H9 (cell line): ENCODE data around the gene CIT. TPM values are rescaled to one million over a fixed set of nuclear protein-coding genes. Genes with fewer than 3 reads are reported as not detected.

ENCODE experiments used
- DNase-seq: peaks from one replicate; pipeline ENCODE4 v3.0.0-alpha.2; 2017
- H2AFZ ChIP-seq: one replicate; pipeline ENCODE4 v1.6.1; 2013; ENCODE audit warnings: mild to moderate bottlenecking, low read length, control low read depth, moderate library complexity
- H2AK5ac ChIP-seq: 2 replicates; pipeline ENCODE4 v1.6.1; 2013; ENCODE audit warnings: low read length, control low read depth, mixed read lengths; ENCODE audit not compliant: insufficient read length
- H2BK120ac ChIP-seq: one replicate; pipeline ENCODE4 v1.6.1; 2013; ENCODE audit warnings: low read depth, mild to moderate bottlenecking, low read length, control low read depth, inconsistent platforms; ENCODE audit not compliant: poor library complexity, severe bottlenecking
- H2BK12ac ChIP-seq: 2 replicates; pipeline ENCODE4 v1.6.1; 2013; ENCODE audit warnings: low read length, control low read depth, mixed read lengths, low read depth; ENCODE audit not compliant: insufficient read length
- H2BK15ac ChIP-seq: 2 replicates; pipeline ENCODE4 v1.6.1; 2013; ENCODE audit warnings: low read depth, low read length, control low read depth
- H2BK20ac ChIP-seq: one replicate; pipeline ENCODE4 v1.6.1; 2013; ENCODE audit warnings: low read depth, mild to moderate bottlenecking, low read length, control low read depth, inconsistent platforms; ENCODE audit not compliant: poor library complexity, severe bottlenecking
- H2BK5ac ChIP-seq: 2 replicates; pipeline ENCODE4 v1.6.1; 2013; ENCODE audit warnings: low read length, control low read depth, mixed read lengths; ENCODE audit not compliant: insufficient read length
- H3K14ac ChIP-seq: 2 replicates; pipeline ENCODE4 v1.6.1; 2013; ENCODE audit warnings: low read length, control low read depth; ENCODE audit not compliant: insufficient read depth
- H3K18ac ChIP-seq: 2 replicates; pipeline ENCODE4 v1.6.1; 2013; ENCODE audit warnings: low read depth, mild to moderate bottlenecking, mixed read lengths, low read length, control low read depth; ENCODE audit not compliant: insufficient read length
- H3K23ac ChIP-seq: 2 replicates; pipeline ENCODE4 v1.6.1; 2013; ENCODE audit warnings: low read length, control low read depth, mixed read lengths, low read depth; ENCODE audit not compliant: insufficient read length
- H3K23me2 ChIP-seq: 2 replicates; pipeline ENCODE4 v1.6.1; 2013; ENCODE audit warnings: low read depth, mild to moderate bottlenecking, mixed read lengths, low read length, control low read depth; ENCODE audit not compliant: insufficient read length, poor library complexity, severe bottlenecking
- H3K27ac ChIP-seq: 2 replicates; pipeline ENCODE4 v1.5.1; 2013; ENCODE audit warnings: low read length, control low read depth, mixed read lengths, low read depth; ENCODE audit not compliant: insufficient read length
- H3K27me3 ChIP-seq: 2 replicates; pipeline ENCODE4 v1.6.1; 2013; ENCODE audit warnings: low read length, control low read depth, inconsistent platforms; ENCODE audit not compliant: insufficient read depth
- H3K4ac ChIP-seq: 2 replicates; pipeline ENCODE4 v1.6.1; 2013; ENCODE audit warnings: low read depth, mild to moderate bottlenecking, control low read depth, inconsistent platforms, low read length, moderate library complexity
- H3K4me1 ChIP-seq: 2 replicates; pipeline ENCODE4 v1.6.1; 2013; ENCODE audit warnings: low read length, control low read depth, inconsistent platforms; ENCODE audit not compliant: insufficient read depth
- H3K4me2 ChIP-seq: 2 replicates; pipeline ENCODE4 v1.6.1; 2013; ENCODE audit warnings: low read length, control low read depth, mixed read lengths; ENCODE audit not compliant: insufficient read length, insufficient read depth
- H3K56ac ChIP-seq: 2 replicates; pipeline ENCODE4 v1.6.1; 2013; ENCODE audit warnings: low read depth, mild to moderate bottlenecking, mixed read lengths, low read length, control low read depth; ENCODE audit not compliant: insufficient read length
- H3K79me1 ChIP-seq: 2 replicates; pipeline ENCODE4 v1.6.1; 2013; ENCODE audit warnings: low read depth, mild to moderate bottlenecking, moderate library complexity, low read length, control low read depth, inconsistent platforms; ENCODE audit not compliant: insufficient read depth, poor library complexity, severe bottlenecking
- H3K79me2 ChIP-seq: 2 replicates; pipeline ENCODE4 v1.6.1; 2013; ENCODE audit warnings: low read length, control low read depth, inconsistent platforms; ENCODE audit not compliant: insufficient read depth
- H3K9ac ChIP-seq: 2 replicates; pipeline ENCODE4 v1.6.1; 2013; ENCODE audit warnings: low read length, control low read depth, mixed read lengths; ENCODE audit not compliant: insufficient read length; ENCODE audit errors: extremely low read depth
- H3K9me3 ChIP-seq: one replicate; pipeline ENCODE4 v1.6.1; 2013; ENCODE audit warnings: low read depth, low read length, inconsistent platforms; ENCODE audit not compliant: control insufficient read depth
- H3T11ph ChIP-seq: one replicate; pipeline ENCODE4 v1.6.1; 2013; ENCODE audit warnings: mild to moderate bottlenecking, low read length, control low read depth, inconsistent platforms
- H4K20me1 ChIP-seq: one replicate; pipeline ENCODE4 v1.6.1; 2013; ENCODE audit not compliant: control insufficient read depth, insufficient read length, insufficient read depth
- H4K5ac ChIP-seq: 2 replicates; pipeline ENCODE4 v1.6.1; 2013; ENCODE audit warnings: low read depth, mild to moderate bottlenecking, mixed read lengths, low read length, control low read depth; ENCODE audit not compliant: insufficient read length
- H4K8ac ChIP-seq: replicated peaks from 2 replicates; pipeline ENCODE4 v1.6.1; 2013; ENCODE audit warnings: low read length, control low read depth, mixed read lengths, low read depth; ENCODE audit not compliant: insufficient read length
- H4K91ac ChIP-seq: 2 replicates; pipeline ENCODE4 v1.6.1; 2013; ENCODE audit warnings: low read depth, mild to moderate bottlenecking, moderate library complexity, mixed read lengths, low read length, control low read depth; ENCODE audit not compliant: insufficient read length
- H3K27ac Mint-ChIP-seq, 3 experiments: 2 replicates in 2 of 3; 3 replicates in 1 of 3; pipeline ENCODE4 v1.8.0; 2020 to 2021; ENCODE audit warnings: mixed read lengths in 3 of 3, mild to moderate bottlenecking in 1 of 3, moderate library complexity in 1 of 3
- H3K27me3 Mint-ChIP-seq: 2 replicates; pipeline ENCODE4 v1.8.0; 2021; ENCODE audit warnings: low read depth, mild to moderate bottlenecking, moderate library complexity, mixed read lengths
- H3K36me3 Mint-ChIP-seq, 3 experiments: 2 replicates in 2 of 3; 3 replicates in 1 of 3; pipeline ENCODE4 v1.8.0; 2020 to 2021; ENCODE audit warnings: low read depth in 3 of 3, mixed read lengths in 3 of 3; ENCODE audit not compliant: insufficient read depth in 1 of 3
- H3K4me1 Mint-ChIP-seq, 2 experiments: 2 replicates each; pipeline ENCODE4 v1.8.0; 2020; ENCODE audit warnings: mixed read lengths in 2 of 2
- H3K4me3 Mint-ChIP-seq, 2 experiments: 2 replicates in 1 of 2; 3 replicates in 1 of 2; pipeline ENCODE4 v1.8.0; 2020 to 2021; ENCODE audit warnings: mild to moderate bottlenecking in 2 of 2, mixed read lengths in 2 of 2, moderate library complexity in 1 of 2
- H3K9me3 Mint-ChIP-seq, 2 experiments: 2 replicates in 1 of 2; 3 replicates in 1 of 2; pipeline ENCODE4 v1.8.0; 2020; ENCODE audit warnings: mild to moderate bottlenecking in 2 of 2, mixed read lengths in 2 of 2, moderate library complexity in 1 of 2
- CTCF ChIP-seq: fragments of 200-600 bp; sonication (generic); conservative IDR thresholded peaks from 3 replicates; pipeline ENCODE4 v1.8.0; 2021; ENCODE audit warnings: antibody characterized with exemption, mild to moderate bottlenecking
- WGBS: extraction: QIAGEN DNeasy Blood & Tissue Kit; methylation state at CpG from one replicate; pipeline ENCODE4 v1.1.7; 2013; ENCODE audit warnings: missing lambda C conversion rate, low lambda C conversion rate, mixed read lengths; ENCODE audit not compliant: insufficient read length; ENCODE audit errors: extremely low coverage; 5-methylcytosine and 5-hydroxymethylcytosine counted together
- total RNA-seq: library from RNA; stranded (reverse); gene quantifications from 2 replicates; pipeline ENCODE4 v1.2.1, GENCODE V29; 2021

Gene CIT
- total RNA-seq, 1 experiment from 2014 or later = 55.3 TPM

DNA sequence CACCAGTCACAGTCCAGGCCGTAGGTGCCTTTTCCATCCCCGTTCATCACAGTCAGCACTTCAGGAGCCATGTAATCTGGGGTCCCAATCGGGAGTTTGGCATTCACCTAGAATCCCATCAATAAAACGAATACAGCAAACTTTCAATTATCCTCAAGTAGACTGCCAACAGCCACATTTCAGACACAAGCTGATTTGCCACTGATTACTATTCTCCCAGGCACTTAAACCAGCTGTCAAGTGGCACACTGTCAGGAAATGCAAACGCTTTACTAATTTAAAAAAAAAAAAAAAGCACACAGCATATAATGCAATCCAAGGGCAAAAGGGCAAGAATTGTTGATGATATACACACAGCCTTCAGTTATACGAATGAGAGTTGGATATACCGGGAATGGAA lies 51.9 kb downstream of the CIT start:
- Mint-ChIP-seq H3K9me3 (no peaks in the 10 kb centered on the region), H3K36me3 (peaks cover 17 to 69% (median 54%) of the 10 kb centered on the region in 3 experiments; a peak in 5 of 7 replicates), H3K4me3 (no peak overlapping the region), H3K27me3 (no peaks in the 10 kb centered on the region), H3K4me1 (no peaks in the 10 kb centered on the region), H3K27ac (no peak overlapping the region)
- no peak overlapping the region for H3K4me2 ChIP-seq
- no peak overlapping the region for H3K9ac ChIP-seq
- H3K4me1 ChIP-seq = no peaks in the 10 kb centered on the region
- H3K79me2 ChIP-seq = no peaks in the 10 kb centered on the region
- no peak overlapping the region for H4K5ac ChIP-seq
- no peaks in the 10 kb centered on the region for H3K9me3 ChIP-seq
- no peak overlapping the region for H2BK12ac ChIP-seq
- H2AK5ac ChIP-seq = no peak overlapping the region
- H2BK20ac ChIP-seq = no peak overlapping the region
- H4K91ac ChIP-seq = no peak overlapping the region
- no peak overlapping the region for H3K18ac ChIP-seq
- H3K56ac ChIP-seq = no peak overlapping the region
- no peak for TF ChIP-seq CTCF
- no peaks in the 10 kb centered on the region for H3K23me2 ChIP-seq
- H2BK120ac ChIP-seq = no peak overlapping the region
- no peak overlapping the region for H3K4ac ChIP-seq
- no peaks in the 10 kb centered on the region for H3K27me3 ChIP-seq
- H2BK15ac ChIP-seq = no peak overlapping the region
- WGBS = no CpG with 5 or more reads among the region's 7 CpGs
- H4K8ac ChIP-seq = no peak overlapping the region
- H2AFZ ChIP-seq = no peak overlapping the region
- H2BK5ac ChIP-seq = no peak overlapping the region
- no peaks in the 10 kb centered on the region for H3K79me1 ChIP-seq
- no peak for DNase-seq
- H3K27ac ChIP-seq = no peak overlapping the region
- no peaks in the 10 kb centered on the region for H4K20me1 ChIP-seq
- H3T11ph ChIP-seq = no peak overlapping the region
- no peak overlapping the region for H3K23ac ChIP-seq
- H3K14ac ChIP-seq = no peak overlapping the region
